GM15510 (cell line): ENCODE results near the gene BASP1.

ENCODE experiments used
- POLR2A ChIP-seq: IDR thresholded peaks from 3 replicates; pipeline ENCODE4 v1.6.1; 2011; ENCODE audit warnings: borderline replicate concordance; ENCODE audit not compliant: insufficient read length; ENCODE audit errors: extremely low read depth

The BASP1 gene

DNA sequence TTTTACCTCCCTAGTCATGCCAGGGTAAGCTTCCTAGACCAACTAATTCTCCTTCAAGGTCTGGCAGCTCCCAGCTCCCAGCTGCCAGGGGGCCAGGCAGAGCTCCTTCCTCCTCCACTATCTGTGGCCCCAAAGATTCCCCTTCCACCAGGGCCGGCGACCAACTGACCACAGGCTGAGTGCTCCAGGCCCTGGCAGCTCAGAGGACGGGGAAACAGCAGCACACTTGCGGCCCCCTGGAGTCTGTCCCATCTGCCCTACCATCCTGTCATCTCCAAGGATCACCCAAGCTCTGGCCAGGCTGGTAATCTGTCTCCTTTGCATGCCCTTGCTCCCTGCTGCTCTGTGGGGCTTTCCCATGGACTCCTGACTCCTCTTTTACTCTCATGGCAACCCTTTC is 31.2 kb upstream of the BASP1 start:
- no peak for TF ChIP-seq POLR2A

DNA sequence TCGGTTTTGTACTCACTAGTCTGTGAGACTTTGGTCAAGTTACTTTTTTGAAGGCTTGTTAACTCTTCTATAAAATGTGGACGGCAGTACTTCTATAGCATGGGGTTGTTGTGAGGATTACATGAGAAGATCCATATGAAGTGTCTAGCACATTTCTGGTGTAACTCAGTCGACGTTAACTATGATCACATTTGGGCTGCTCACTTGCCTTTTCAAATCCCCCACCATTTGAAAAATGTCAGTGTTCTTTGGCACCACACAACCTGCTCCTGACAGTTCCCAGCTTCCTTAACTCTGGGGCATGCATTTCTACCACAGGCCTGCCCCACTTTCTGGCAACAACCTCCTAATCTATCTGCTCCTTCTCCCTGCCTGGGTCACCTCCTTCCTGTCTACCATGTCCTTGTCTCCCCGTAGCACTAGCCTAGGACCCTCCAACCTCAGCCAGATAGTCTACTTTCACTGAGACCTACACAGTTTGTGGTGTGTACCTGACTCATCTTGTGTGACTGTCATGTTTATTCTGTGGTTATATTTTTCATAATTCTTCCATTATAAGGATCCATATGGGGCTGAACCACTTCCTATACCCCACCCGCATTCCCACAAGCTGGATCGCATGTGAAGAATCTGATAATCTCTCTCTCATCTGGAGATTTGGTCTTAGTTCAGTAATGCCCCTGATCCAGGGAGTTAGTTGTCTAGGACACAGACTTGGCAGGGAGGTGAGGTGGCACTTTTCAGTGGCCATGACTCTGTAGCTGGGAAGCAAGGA is 30.2 kb upstream of the BASP1 start:
- TF ChIP-seq POLR2A: no peak

DNA sequence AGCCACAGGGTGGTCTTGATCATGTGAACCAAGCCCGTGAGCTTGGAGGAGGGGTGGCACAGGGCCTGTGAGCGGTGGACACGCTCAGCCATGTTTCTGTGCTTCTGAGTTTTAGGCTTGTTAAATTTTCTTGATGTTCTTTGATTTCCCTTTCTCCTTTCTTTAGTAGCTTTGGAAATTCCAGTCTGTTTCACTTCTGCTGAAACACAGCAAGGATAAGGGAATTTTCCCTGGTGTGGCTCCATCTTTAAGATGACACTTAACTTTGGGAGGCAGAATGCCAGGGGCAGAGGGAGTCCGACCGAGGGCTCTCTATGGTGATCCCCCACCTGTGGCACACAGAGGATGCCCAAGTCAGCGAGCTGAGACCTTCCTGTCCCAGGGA is 29.7 kb upstream of the BASP1 start:
- TF ChIP-seq POLR2A: no peak

DNA sequence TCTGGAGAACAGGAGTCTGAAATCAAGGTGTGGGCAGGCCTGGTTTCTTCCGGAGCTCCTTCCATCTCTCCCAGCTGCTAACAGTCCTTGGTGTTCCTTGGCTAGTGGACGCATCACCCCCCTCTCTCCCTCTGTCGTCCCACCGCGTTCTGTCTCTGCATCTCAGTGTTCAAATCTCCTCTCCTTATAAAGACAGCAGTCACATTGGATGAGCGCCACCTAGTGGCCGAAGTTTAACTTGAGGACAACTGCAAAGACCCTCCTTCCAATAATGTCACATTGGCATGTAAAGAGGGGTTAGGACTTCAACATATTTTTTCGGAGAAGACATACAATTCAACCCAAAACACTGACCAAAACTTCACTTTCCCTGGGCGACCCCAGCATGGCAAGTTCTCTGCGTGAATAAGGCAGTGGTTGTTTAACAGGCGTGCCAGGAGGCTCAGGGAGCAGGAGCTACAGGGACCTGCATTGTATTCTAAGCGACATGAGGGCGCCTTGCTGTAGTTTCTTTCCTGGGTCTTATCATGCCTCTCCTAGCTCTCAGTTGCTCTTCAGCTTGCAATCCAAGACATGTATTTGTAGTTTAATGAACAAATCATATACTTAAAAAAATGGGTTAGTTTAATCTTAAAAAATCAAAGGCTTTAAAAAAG is 27.9 kb upstream of the BASP1 start:
- TF ChIP-seq POLR2A: no peak

DNA sequence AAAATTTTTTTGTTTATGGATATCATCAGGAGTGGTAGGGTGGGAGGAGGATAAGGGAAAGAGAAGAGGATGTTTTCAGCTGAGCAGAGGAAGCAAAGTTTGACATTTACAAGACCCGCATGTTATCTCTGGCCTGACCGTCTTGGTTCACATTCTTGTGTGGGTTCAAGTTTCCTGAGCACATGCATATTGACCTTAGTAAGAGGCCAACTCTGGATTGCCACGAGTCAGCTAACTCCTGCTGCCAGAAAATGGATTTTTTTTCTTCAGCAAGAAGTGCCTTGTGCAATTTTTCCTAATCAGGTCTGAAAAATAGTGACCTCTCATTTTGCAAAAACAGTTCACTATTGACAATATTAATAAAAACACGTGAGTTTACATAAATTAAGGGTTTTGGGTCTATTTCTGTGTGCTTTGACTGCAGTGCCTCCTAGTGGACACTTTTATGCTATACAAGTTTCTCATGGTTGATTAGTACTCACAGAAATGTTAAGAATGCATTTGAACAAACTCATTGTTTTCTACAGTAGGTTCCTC is 27.1 kb upstream of the BASP1 start:
- no peak for TF ChIP-seq POLR2A

DNA sequence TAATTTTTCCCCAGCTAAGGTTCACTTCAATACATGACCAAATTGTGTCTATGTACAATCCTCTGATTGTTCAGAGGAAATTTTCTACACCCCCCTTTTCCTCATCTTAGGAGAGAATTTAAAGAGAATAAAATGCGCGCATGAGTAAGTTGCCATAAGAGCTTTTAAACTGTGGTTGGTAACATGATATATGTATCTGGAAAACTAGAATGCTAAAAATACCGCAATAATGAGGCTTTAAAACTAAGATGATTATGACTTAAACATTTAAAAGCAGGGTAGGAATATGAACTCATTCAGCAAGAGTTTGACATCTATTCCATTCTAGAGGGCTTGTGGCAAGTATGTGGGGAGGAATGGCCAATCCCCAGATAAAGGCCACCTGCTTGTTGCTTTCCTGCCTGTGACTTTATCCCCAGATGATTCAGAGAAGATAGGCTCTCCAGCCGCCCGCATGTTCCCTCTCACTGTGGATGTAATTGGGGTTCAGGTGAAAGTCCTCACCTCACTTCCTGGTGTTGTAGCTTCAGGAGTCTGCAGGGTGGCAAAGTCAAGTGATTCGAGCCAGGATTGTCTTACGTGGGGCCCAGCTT is 26.5 kb upstream of the BASP1 start:
- TF ChIP-seq POLR2A: no peak

DNA sequence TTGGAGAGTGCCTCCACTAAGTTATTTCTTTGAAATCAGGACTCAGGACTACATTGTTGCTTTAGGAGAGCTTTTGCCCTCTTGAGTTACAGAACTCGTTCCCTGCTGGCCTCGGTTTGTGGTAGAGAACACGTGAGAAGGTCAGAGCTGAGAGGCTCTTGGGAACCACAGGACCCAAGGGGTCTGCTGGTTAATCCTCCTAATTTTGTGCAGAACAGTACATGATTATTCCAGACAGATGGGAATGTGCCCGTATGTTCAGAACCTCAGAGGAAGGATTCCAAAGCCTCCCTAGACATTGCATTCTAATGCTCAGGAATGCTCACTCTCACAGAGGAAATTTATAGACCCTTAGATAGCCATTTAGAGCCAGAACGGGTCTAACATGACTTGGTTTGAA is 25.2 kb upstream of the BASP1 start:
- TF ChIP-seq POLR2A: no peak

DNA sequence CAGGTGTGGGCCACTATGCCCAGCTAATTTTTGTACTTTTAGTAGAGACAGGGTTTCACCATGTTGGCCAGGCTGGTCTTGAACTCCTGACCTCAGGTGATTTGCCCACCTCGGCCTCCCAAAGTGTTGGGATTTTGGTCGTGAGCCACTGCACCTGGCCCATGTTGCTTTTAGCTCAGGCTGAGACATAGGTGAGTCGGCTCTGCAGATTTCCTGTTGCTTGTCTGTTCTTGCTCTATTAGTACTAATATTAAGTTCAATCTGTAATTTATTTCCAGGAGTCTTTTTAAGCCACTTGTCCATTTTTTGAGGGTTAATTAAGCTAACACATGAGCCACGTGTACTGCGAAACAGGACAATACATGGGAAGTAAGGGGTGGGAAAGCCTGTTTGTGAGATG is 21.4 kb upstream of the BASP1 start:
- no peak for TF ChIP-seq POLR2A

DNA sequence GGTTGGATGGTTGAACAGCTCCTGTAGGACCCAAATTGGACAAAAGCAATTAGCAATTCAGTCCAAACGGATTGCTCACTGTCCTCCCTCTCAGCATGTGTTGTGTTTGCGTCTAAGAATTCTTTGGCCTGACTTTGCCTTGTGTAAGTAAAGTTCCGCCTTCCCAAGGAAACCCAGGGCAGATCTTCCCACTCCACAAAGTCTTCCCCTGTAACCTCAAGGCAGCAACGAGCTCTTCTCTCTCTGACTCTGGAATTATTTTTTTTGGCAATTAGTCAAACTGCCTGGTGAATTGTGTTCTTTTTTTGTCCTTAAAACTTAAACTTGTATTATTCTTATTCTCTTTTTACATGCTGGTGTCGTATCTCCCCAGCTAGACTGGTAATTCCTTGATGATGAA is 20.7 kb upstream of the BASP1 start:
- TF ChIP-seq POLR2A: no peak

DNA sequence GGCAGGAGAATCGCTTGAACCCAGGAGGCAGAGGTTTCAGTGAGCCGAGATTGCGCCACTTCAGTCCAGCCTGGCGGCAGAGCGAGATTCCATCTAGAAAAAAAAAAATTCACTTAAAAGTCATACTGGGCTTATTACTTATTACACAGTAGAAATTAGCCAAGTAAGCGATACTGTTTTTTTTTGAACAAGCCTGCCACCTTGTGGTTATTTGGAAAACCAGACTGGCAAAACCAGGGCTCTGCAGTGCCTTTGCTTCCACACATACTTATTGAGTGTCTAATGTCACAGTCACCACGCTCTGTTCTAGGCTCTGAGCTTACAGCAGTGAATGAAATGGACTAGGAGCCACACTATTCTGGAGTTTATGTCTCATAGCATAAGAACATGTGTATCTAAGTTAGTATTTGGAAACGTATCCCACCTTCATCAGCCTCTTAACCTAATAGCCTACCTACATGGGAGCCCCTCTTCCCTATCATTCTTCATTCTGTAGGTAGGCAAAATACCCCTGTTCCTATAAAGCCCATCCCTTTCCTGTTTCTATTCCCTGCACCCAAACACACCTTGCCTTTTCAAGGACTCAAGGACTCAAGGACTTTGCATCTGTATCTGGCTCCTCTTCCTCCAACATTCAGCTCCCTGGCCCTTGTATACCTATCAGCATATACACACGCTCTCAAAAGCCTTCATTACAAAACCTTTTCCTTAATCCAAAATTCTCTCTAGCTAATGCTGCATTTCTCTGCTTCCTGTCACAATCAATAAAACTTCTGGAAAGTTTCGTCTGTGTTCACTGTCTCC is 13.9 kb upstream of the BASP1 start:
- TF ChIP-seq POLR2A: no peak

DNA sequence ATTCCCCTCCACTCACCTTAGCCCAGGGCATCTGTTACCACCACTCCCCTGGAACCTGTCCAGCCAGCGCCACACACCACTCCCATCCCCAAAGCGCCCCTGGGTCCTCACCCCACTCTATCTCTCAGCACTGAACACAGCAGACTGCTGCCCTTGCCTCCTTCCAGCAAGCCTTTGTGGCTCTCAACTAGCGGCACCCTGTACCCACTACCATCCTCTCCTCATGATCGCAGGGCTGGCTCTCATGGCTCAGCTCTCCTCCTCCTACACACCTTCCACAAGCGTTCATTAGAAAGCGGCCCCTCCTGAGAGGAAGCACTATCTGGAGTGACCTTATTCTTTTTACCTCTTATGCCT is 13.3 kb upstream of the BASP1 start:
- TF ChIP-seq POLR2A: no peak

DNA sequence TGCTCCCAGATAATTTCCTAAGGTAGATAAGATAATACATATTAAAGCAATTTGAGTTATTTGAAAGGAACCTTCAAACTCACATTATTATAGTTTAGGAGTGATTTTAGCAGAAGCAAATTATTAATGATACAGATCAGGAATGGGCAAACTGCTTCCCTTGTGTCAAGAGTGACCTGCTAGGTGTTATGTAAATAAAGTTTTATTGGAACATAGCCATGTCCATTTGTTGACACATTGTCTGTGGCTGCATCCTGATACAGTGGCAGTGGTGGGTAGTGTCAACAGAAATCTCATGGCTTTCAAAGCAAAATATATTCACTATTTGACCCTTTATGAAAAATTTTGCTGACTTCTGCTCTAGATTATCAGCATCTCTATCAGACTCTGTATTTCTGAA is 11.4 kb upstream of the BASP1 start:
- no peak for TF ChIP-seq POLR2A

DNA sequence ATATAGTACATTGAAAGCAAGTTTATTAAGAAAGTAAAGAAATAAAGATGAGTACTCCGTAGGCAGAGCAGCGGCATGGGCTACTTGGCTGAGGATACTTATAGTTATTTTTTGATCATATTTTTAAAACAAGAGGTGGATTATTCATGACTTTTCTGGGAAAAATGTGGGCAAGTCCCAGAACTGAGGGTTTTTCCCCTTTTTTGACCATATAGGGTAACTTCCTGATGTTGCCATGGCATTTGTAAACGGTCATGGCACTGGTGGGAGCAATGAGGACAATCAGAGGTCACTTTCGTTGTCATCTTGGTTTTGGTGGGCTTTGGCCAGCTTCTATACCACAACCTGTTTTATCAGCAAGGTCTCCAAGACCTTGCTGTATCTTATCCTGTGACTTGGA is 5.2 kb upstream of the BASP1 start:
- TF ChIP-seq POLR2A: no peak

DNA sequence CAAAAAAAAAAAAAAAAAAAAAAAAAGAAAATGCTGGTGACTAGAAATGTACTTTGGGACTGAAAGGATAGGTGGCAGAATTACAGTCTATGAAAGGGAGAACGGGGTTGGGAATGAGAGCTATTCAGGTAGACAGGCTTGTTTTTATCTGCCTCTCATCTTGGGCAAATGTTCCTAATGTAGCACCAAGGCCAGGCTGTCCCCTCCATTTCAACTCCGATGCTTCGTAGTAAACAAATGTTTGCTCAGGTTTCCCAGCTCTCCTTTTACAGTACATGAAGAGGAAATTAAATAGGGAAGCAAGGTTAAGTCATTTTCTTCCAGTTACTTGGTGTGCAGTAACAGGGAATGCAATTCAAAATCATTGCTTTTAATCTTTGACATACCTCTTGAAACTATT is 4.4 kb upstream of the BASP1 start:
- TF ChIP-seq POLR2A: no peak

DNA sequence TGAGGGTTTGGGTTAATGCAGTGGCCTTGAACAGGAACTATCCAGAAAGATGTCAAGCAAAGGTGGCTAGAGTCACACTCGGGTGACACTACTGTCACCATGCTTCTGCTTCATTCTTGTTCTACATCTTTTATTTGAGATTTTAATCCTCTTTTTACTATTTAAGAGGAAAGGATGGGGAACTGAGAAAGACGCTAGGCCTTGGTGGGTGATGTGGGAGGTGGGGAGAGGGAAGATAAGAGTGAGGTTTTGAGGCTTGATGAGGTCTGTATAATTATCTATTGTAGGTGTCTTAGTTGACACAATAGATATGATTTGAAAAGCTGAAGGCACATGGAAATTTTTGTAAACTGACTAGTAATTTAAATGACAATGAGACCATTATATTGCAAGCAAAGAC is 3.5 kb upstream of the BASP1 start:
- TF ChIP-seq POLR2A: no peak

DNA sequence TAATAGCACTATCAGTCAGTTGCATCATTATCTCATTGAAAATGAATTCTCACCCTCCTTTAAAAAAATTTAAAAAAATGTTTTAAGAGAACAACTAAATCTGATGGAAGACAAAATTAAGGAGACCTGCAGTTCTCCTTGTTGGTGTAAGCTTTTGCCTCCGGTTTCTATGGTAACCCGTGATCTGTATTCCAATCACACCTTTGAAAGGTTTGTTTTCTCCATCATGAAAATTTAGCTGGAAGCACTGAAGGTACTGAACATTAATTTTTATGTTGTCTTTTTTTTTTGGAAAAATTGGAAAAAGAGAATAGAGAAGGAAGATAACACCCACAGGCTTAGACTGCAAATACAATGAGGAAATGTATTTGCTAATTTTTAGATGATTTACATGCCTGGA is 2.5 kb upstream of the BASP1 start:
- no peak for TF ChIP-seq POLR2A

DNA sequence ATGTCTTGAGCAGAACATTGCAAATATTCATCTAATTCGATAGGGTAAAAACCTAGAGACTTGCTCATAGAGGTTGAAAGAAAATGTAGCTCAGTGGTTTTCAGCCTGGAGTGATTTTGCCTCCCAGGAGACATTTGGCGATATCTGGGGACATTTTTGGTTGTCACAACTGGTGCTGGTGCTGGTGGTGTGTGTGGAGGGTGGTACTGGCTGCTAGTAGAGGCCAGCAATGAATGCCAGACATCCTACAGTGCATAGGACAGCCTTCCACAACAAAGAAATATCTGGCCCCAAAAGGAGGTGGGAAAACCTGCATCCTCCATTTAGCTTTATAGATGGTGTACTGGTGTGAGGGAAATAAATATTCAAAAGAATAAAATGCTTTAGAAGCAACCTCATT is 2.1 kb upstream of the BASP1 start:
- TF ChIP-seq POLR2A: no peak
